GM12878 (cell line): ENCODE measurements around the gene PRR4. TPM values are rescaled to one million over a fixed set of nuclear protein-coding genes. Genes with fewer than 3 reads are reported as not detected.

ENCODE experiments used
- ATAC-seq: fragments of 200-7000 bp; cut with Tn5 transposase; 3 replicates; pipeline ENCODE4 v1.9.1; 2020; ENCODE audit warnings: mild to moderate bottlenecking, moderate library complexity
- BruUV-seq: library from RNA; stranded (reverse); fragments of 400-500 nt; replicated peaks from 2 replicates; lab custom pipeline; 2021; lab: Mats Ljungman, UMichigan
- CTCF ChIA-PET: fragments of 300-600 bp; sonication (Branson Sonifier 250); formaldehyde crosslinking; extraction: SDS; loops from one replicate; lab custom pipeline; 2021; ENCODE audit warnings: inconsistent platforms; lab: Yijun Ruan, JAX
- POLR2A ChIA-PET: fragments of 350-600 bp; formaldehyde crosslinking; extraction: SDS; loops from one replicate; lab custom pipeline; 2021; ENCODE audit warnings: inconsistent platforms; lab: Charles Lee
- RAD21 ChIA-PET: fragments of 300-600 bp; sonication (Branson Sonifier 250); formaldehyde crosslinking; loops from one replicate; lab custom pipeline; 2023; ENCODE audit warnings: antibody characterized with exemption; ENCODE audit not compliant: unreplicated experiment; lab: Charles Lee
- SMC1A ChIA-PET: fragments of 300-600 bp; sonication (Branson Sonifier 250); formaldehyde crosslinking; loops from one replicate; lab custom pipeline; 2023; ENCODE audit not compliant: unreplicated experiment, uncharacterized antibody; lab: Charles Lee
- DNase-seq: peaks from one replicate; pipeline ENCODE4 v3.0.0-alpha.2; 2011; ENCODE audit warnings: low read depth, low spot score
- FAIRE-seq: peaks from 3 replicates; lab custom pipeline; 2011; peaks lifted over from hg19 to GRCh38; lab: Jason Lieb, UNC
- H2AFZ ChIP-seq: 2 replicates; pipeline ENCODE4 v1.6.0; 2011; ENCODE audit warnings: low read depth, low read length, control low read depth; ENCODE audit not compliant: control insufficient read depth
- H3K27ac ChIP-seq: 2 replicates; pipeline ENCODE4 v1.5.1; 2011; ENCODE audit warnings: control low read depth; ENCODE audit not compliant: control insufficient read depth, insufficient read depth
- H3K27me3 ChIP-seq, 2 experiments: replicated peaks in 1 of 2; 2 replicates each; pipeline versions ENCODE4 v1.6.0 to v1.6.1; 2011; ENCODE audit warnings: low read length in 1 of 2; ENCODE audit not compliant: control insufficient read depth in 2 of 2, insufficient read depth in 2 of 2
- H3K36me3 ChIP-seq, 2 experiments: 2 replicates each; pipeline ENCODE4 v1.5.1; 2011; ENCODE audit warnings: low read length in 1 of 2; ENCODE audit not compliant: control insufficient read depth in 2 of 2, insufficient read depth in 2 of 2
- H3K4me1 ChIP-seq: 2 replicates; pipeline ENCODE4 v1.6.1; 2011; ENCODE audit warnings: mild to moderate bottlenecking, low read length, moderate library complexity, mixed read lengths; ENCODE audit not compliant: control insufficient read depth, insufficient read depth
- H3K4me2 ChIP-seq: 2 replicates; pipeline ENCODE4 v1.6.0; 2011; ENCODE audit warnings: control low read depth; ENCODE audit not compliant: control insufficient read depth, insufficient read depth
- H3K4me3 ChIP-seq: fragments of 200-600 bp; sonication (generic); 2 replicates; pipeline ENCODE4 v1.5.1; 2016
- H3K79me2 ChIP-seq: 2 replicates; pipeline ENCODE4 v1.6.0; 2011; ENCODE audit warnings: low read length; ENCODE audit not compliant: control insufficient read depth, insufficient read depth
- H3K9ac ChIP-seq: 2 replicates; pipeline ENCODE4 v1.8.0; 2011; ENCODE audit warnings: low read length, control low read depth, mixed read lengths; ENCODE audit not compliant: control insufficient read depth, insufficient read depth
- H3K9me3 ChIP-seq: replicated peaks from 3 replicates; pipeline ENCODE4 v1.5.1; 2011; ENCODE audit warnings: mild to moderate bottlenecking, low read length; ENCODE audit not compliant: control insufficient read depth, insufficient read depth
- H4K20me1 ChIP-seq: 2 replicates; pipeline ENCODE4 v1.6.0; 2011; ENCODE audit not compliant: control insufficient read depth, insufficient read depth
- KLF5 ChIP-seq: fragments of 450-650 bp; IDR thresholded peaks from 2 replicates; pipeline ENCODE4 v1.6.1; 2014; ENCODE audit warnings: mild to moderate bottlenecking; ENCODE audit not compliant: partially characterized antibody
- RBBP5 ChIP-seq: fragments of 200-600 bp; sonication (generic); conservative IDR thresholded peaks from 2 replicates; pipeline ENCODE4 v1.6.1; 2016
- REST ChIP-seq: IDR thresholded peaks from 2 replicates; pipeline ENCODE4 v1.6.1; 2012; ENCODE audit warnings: mild to moderate bottlenecking, low read depth, low read length
- SREBF2 ChIP-seq: IDR thresholded peaks from 2 replicates; pipeline ENCODE4 v1.6.1; 2012; ENCODE audit warnings: mild to moderate bottlenecking, low read length
- ZZZ3 ChIP-seq: IDR thresholded peaks from 2 replicates; pipeline ENCODE4 v1.6.1; 2011; ENCODE audit warnings: low read depth; ENCODE audit not compliant: control insufficient read depth, insufficient read length
- WGBS: methylation state at CpG from one replicate; pipeline ENCODE4 v1.1.6; 2016; ENCODE audit warnings: low lambda C conversion rate; ENCODE audit not compliant: insufficient replicate concordance, insufficient coverage; ENCODE audit errors: missing lambda C conversion rate; 5-methylcytosine and 5-hydroxymethylcytosine counted together
- in situ Hi-C: fragments of 300-500 bp; cut with MboI; formaldehyde crosslinking; loops from 9 replicates; pipeline ENCODE4 v1.14.3; 2018; ENCODE audit warnings: mixed read lengths
- intact Hi-C: fragments of 100-400 bp; cut with micrococcal nuclease; formaldehyde crosslinking; loops from one replicate; pipeline ENCODE4 v1.14.2; 2022; ENCODE audit not compliant: unreplicated experiment
- polyA plus RNA-seq, 11 experiments: library from polyadenylated mRNA; depleted of rRNA in 4 of 11; unstranded in 6 of 11; stranded (reverse) in 5 of 11; fragments of >200 nt; fragmentation: Nextera tagmentation in 4 of 11; fragmentation: Illumina TruSeq in 1 of 11; extraction: Ambion mirVana in 4 of 11; extraction: Trizol in 1 of 11; gene quantifications; 1 replicate in 1 of 11; 2 replicates in 10 of 11; pipeline versions ENCODE4 v1.2.1 to v1.2.3, GENCODE V29; 2011 to 2016; ENCODE audit warnings: inconsistent platforms in 2 of 11, missing spikeins in 2 of 11, low read depth in 1 of 11
- total RNA-seq, 4 experiments: library from RNA; depleted of rRNA in 3 of 4; stranded (reverse); fragments of >200 nt in 3 of 4; fragmentation: Illumina TruSeq in 1 of 4; extraction: Trizol in 1 of 4; gene quantifications; 2 replicates each; pipeline versions ENCODE4 v1.2.1 to v1.2.3, GENCODE V29; 2013 to 2021
- TF ChIP-seq, protein P1 (sequence below): fragments of 450-650 bp; conservative IDR thresholded peaks from 2 replicates; pipeline ENCODE4 v1.6.1; 2017; ENCODE audit warnings: mild to moderate bottlenecking, moderate library complexity
- TF ChIP-seq, protein P2 (sequence below): IDR thresholded peaks from 2 replicates; pipeline ENCODE4 v1.6.1; 2012; ENCODE audit warnings: low read depth, low read length, improper control_type of control experiment

Gene PRR4
- total and polyA plus RNA-seq, 10 of the 15 experiments (the other 5 are each of a cell fraction or from before 2014, with no cell fraction given), result 0.85 to 5.7 (median 1.7) TPM

- TF ChIP-seq REST, result no peak
- TF ChIP-seq, protein P1, sequence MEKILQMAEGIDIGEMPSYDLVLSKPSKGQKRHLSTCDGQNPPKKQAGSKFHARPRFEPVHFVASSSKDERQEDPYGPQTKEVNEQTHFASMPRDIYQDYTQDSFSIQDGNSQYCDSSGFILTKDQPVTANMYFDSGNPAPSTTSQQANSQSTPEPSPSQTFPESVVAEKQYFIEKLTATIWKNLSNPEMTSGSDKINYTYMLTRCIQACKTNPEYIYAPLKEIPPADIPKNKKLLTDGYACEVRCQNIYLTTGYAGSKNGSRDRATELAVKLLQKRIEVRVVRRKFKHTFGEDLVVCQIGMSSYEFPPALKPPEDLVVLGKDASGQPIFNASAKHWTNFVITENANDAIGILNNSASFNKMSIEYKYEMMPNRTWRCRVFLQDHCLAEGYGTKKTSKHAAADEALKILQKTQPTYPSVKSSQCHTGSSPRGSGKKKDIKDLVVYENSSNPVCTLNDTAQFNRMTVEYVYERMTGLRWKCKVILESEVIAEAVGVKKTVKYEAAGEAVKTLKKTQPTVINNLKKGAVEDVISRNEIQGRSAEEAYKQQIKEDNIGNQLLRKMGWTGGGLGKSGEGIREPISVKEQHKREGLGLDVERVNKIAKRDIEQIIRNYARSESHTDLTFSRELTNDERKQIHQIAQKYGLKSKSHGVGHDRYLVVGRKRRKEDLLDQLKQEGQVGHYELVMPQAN, result no peak
- no peak for TF ChIP-seq ZZZ3
- no peak for TF ChIP-seq KLF5
- TF ChIP-seq, all 136 proteins: peak for 2
These were observed 18.1 kb upstream of the PRR4 start (continued) for GRCh38 chr12:10867381-10867780.

- no peak for FAIRE-seq
- ChIA-PET CTCF (no interaction called here), RAD21 (no interaction called here), POLR2A (no interaction called here), SMC1A (no interaction called here)
- no peaks in the 10 kb centered on the region for H3K27me3 ChIP-seq
- H3K36me3 ChIP-seq, result no peaks in the 10 kb centered on the region; a peak in 1 of 4 replicates
- no peak for DNase-seq
- no peaks in the 10 kb centered on the region for H3K4me1 ChIP-seq
- no peak for ATAC-seq
- H3K4me3 ChIP-seq, result no peak overlapping the region
- no peak overlapping the region for H2AFZ ChIP-seq
- no peaks in the 10 kb centered on the region; the same call in 2 of the 3 replicates for H3K9me3 ChIP-seq
- 80% methylated on average over 2 of the region's 2 CpGs for WGBS
- H3K4me2 ChIP-seq, result no peak overlapping the region
- H4K20me1 ChIP-seq, result no peaks in the 10 kb centered on the region
- H3K79me2 ChIP-seq, result no peaks in the 10 kb centered on the region
- in situ Hi-C loops (no loop called here), intact Hi-C loops (no loop called here)
- TF ChIP-seq RBBP5 (no peak), SREBF2 (no peak)
- TF ChIP-seq, protein P2, sequence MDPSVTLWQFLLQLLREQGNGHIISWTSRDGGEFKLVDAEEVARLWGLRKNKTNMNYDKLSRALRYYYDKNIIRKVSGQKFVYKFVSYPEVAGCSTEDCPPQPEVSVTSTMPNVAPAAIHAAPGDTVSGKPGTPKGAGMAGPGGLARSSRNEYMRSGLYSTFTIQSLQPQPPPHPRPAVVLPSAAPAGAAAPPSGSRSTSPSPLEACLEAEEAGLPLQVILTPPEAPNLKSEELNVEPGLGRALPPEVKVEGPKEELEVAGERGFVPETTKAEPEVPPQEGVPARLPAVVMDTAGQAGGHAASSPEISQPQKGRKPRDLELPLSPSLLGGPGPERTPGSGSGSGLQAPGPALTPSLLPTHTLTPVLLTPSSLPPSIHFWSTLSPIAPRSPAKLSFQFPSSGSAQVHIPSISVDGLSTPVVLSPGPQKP, result no peak
- no peak overlapping the region for H3K27ac ChIP-seq
- BruUV-seq, result no TSS peak
- no peak overlapping the region for H3K9ac ChIP-seq
These were observed 14.4 kb upstream of the PRR4 start for GRCh38 chr12:10863512-10864218.
